Stomach (tissue), 4 donors: ENCODE data around the gene SH3BP2.

ENCODE experiments used
- POLR2AphosphoS5 ChIP-seq, 3 donors: sonication (generic); formaldehyde crosslinking; IDR thresholded peaks; one replicate each; pipeline ENCODE4 v1.6.1; 2016; ENCODE audit warnings: antibody characterized with exemption in 3 of 3
- TF ChIP-seq, protein P1 (sequence below), 7 experiments: fragments of 450-650 bp in 4 of 7; fragments of 200-600 bp in 3 of 7; sonication (generic) in 3 of 7; IDR thresholded peaks; one replicate each; pipeline ENCODE4 v1.5.1; 2016 to 2019; ENCODE audit warnings: antibody characterized with exemption in 7 of 7, control low read depth in 2 of 7, mild to moderate bottlenecking in 1 of 7

DNA sequence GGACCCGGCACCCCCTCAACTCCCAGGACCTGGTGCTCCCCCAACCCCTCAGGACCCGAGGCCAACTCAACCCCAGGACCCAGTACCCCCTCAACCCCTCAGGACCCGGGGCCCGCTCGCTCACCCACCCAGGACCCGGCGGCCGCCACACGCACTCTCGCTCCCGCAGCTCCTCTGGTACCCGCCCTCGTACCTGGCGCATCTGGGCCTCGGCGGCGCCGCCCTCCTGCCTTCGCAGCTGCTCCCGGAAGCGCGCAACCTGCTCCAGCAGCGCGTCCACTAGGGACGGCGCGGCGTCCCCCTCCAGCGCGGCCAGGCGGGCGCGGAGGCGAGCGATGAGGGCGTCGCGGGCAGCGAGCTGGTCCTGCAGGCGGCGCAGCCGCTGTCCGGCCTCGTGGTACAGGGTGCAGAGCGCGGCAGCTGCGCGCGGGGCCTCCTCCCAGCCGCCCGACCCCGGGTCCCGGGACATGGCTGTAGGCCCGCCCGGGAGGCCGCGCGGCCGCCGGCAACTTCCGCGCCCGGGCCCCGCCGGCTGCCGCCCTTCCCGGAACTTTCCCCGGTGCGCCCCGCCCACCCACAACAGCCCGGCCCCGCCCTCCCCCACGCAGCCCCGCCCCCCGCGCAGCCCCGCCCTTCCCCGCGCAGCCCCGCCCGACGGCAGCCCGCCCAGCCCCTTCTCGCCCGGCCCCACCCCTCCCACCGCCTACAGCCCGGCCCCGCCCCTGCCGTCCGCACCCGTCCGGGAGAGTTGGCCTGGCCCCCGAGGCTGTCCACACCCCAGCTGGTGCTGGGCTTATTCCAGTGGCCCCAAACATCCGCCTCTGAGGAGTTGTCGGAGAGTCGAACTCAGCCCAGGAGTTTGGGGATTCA, 36.8 kb upstream of the SH3BP2 start, which contains the start of gene TNIP2:
- TF ChIP-seq, protein P1, sequence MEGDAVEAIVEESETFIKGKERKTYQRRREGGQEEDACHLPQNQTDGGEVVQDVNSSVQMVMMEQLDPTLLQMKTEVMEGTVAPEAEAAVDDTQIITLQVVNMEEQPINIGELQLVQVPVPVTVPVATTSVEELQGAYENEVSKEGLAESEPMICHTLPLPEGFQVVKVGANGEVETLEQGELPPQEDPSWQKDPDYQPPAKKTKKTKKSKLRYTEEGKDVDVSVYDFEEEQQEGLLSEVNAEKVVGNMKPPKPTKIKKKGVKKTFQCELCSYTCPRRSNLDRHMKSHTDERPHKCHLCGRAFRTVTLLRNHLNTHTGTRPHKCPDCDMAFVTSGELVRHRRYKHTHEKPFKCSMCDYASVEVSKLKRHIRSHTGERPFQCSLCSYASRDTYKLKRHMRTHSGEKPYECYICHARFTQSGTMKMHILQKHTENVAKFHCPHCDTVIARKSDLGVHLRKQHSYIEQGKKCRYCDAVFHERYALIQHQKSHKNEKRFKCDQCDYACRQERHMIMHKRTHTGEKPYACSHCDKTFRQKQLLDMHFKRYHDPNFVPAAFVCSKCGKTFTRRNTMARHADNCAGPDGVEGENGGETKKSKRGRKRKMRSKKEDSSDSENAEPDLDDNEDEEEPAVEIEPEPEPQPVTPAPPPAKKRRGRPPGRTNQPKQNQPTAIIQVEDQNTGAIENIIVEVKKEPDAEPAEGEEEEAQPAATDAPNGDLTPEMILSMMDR (IDR thresholded peaks at IDR 0.05) = peak in 4 of 7 experiments; percentile 11 to 48 (median 16)
- peak; percentile 14 to 75 (median 73) for TF ChIP-seq POLR2AphosphoS5 (IDR thresholded peaks at IDR 0.05)
